NT2/D1 (cell line): ENCODE measurements around the gene LPO.

Experiments used
- DNase-seq: peaks from one replicate; pipeline ENCODE4 v3.0.0-alpha.2; 2011; ENCODE audit warnings: low read depth, low spot score
- H3K27me3 ChIP-seq: 2 replicates; pipeline ENCODE4 v1.6.0; 2011; ENCODE audit warnings: mild to moderate bottlenecking; ENCODE audit not compliant: insufficient read length, insufficient read depth
- H3K36me3 ChIP-seq: 2 replicates; pipeline ENCODE4 v1.6.1; 2011; ENCODE audit warnings: mild to moderate bottlenecking, low read length, mixed read lengths; ENCODE audit not compliant: insufficient read depth, insufficient read length
- H3K4me1 ChIP-seq: 2 replicates; pipeline ENCODE4 v1.5.1; 2011; ENCODE audit not compliant: insufficient read depth, insufficient read length
- H3K4me3 ChIP-seq: 2 replicates; pipeline ENCODE4 v1.5.1; 2011; ENCODE audit warnings: low read depth; ENCODE audit not compliant: insufficient read length
- H3K9ac ChIP-seq: 2 replicates; pipeline ENCODE4 v1.6.0; 2011; ENCODE audit warnings: low read depth; ENCODE audit not compliant: insufficient read length
- H3K9me3 ChIP-seq: 2 replicates; pipeline ENCODE4 v1.5.1; 2011; ENCODE audit warnings: mild to moderate bottlenecking, low read length; ENCODE audit not compliant: insufficient read depth
- SUZ12 ChIP-seq: IDR thresholded peaks from 2 replicates; pipeline ENCODE4 v1.6.1; 2011; ENCODE audit not compliant: insufficient read length, insufficient read depth; ENCODE audit errors: extremely low read depth
- YY1 ChIP-seq: IDR thresholded peaks from 2 replicates; pipeline ENCODE4 v1.6.1; 2011; ENCODE audit not compliant: insufficient read length, insufficient read depth
- ZNF274 ChIP-seq: IDR thresholded peaks from 2 replicates; pipeline ENCODE4 v1.6.1; 2011; ENCODE audit warnings: mild to moderate bottlenecking, low read depth, low read length

LPO gene

GRCh38 chr17:58303971-58304749, 65.8 kb downstream of the LPO start:
- TF ChIP-seq ZNF274 (no peak), SUZ12 (no peak), YY1 (no peak)
- DNase-seq, result peak; percentile 61
- Histone ChIP-seq H3K36me3 (no peaks in the 10 kb centered on the region), H3K27me3 (no peaks in the 10 kb centered on the region), H3K4me1 (peaks cover 38% of the 10 kb centered on the region), H3K9me3 (no peaks in the 10 kb centered on the region), H3K4me3 (no peak overlapping the region), H3K9ac (no peak overlapping the region)

GRCh38 chr17:58304750-58305486, 66.5 kb downstream of the LPO start:
- no peaks in the 10 kb centered on the region for H3K36me3 ChIP-seq
- H3K27me3 ChIP-seq, result no peaks in the 10 kb centered on the region
- no peak for TF ChIP-seq SUZ12
- no peak for TF ChIP-seq YY1
- TF ChIP-seq ZNF274, result no peak
- no peaks in the 10 kb centered on the region for H3K9me3 ChIP-seq
- no peak for DNase-seq
- H3K4me3 ChIP-seq, result no peak overlapping the region
- H3K4me1 ChIP-seq, result peaks cover 46% of the 10 kb centered on the region
- H3K9ac ChIP-seq, result no peak overlapping the region

- no peaks in the 10 kb centered on the region for H3K27me3 ChIP-seq
- no peak for DNase-seq
- no peaks in the 10 kb centered on the region for H3K9me3 ChIP-seq
- H3K36me3 ChIP-seq, result no peaks in the 10 kb centered on the region
- peaks cover 46% of the 10 kb centered on the region for H3K4me1 ChIP-seq
- H3K4me3 ChIP-seq, result no peak overlapping the region
- no peak overlapping the region for H3K9ac ChIP-seq
- TF ChIP-seq YY1, result no peak
- TF ChIP-seq ZNF274, result no peak
These were observed 67.2 kb downstream of the LPO start for GRCh38 chr17:58305626-58306025.

GRCh38 chr17:58306131-58306951, 68.0 kb downstream of the LPO start:
- no peaks in the 10 kb centered on the region for H3K9me3 ChIP-seq
- no peak overlapping the region for H3K4me3 ChIP-seq
- H3K4me1 ChIP-seq, result peaks cover 46% of the 10 kb centered on the region
- no peak for TF ChIP-seq YY1
- TF ChIP-seq SUZ12, result no peak
- no peak for TF ChIP-seq ZNF274
- H3K27me3 ChIP-seq, result no peaks in the 10 kb centered on the region
- DNase-seq, result no peak
- H3K36me3 ChIP-seq, result no peaks in the 10 kb centered on the region
- no peak overlapping the region for H3K9ac ChIP-seq

GRCh38 chr17:58307468-58308172, 69.2 kb downstream of the LPO start:
- Histone ChIP-seq H3K9ac (no peak overlapping the region), H3K4me3 (no peak overlapping the region), H3K27me3 (no peaks in the 10 kb centered on the region), H3K4me1 (peaks cover 39% of the 10 kb centered on the region), H3K36me3 (no peaks in the 10 kb centered on the region), H3K9me3 (no peaks in the 10 kb centered on the region)
- TF ChIP-seq ZNF274 (no peak), YY1 (no peak), SUZ12 (no peak)
- no peak for DNase-seq

- Histone ChIP-seq H3K9ac (no peak overlapping the region), H3K4me1 (peaks cover 34% of the 10 kb centered on the region), H3K9me3 (no peaks in the 10 kb centered on the region), H3K36me3 (no peaks in the 10 kb centered on the region), H3K27me3 (no peaks in the 10 kb centered on the region), H3K4me3 (no peak overlapping the region)
- peak; percentile 18 for DNase-seq
- TF ChIP-seq YY1 (no peak), SUZ12 (no peak), ZNF274 (no peak)
These were observed 70.0 kb downstream of the LPO start for GRCh38 chr17:58308173-58308984.
